ENCODE data around the gene HSPD1. TPM values are rescaled to one million over a fixed set of nuclear protein-coding genes. Genes with fewer than 3 reads are reported as not detected.
"Not testable (repeated sequence)": the region's sequence is repeated elsewhere in the genome, so short reads cannot be mapped to it uniquely, and the experiment has no call there.

Gene HSPD1
- total RNA-seq, 4 donors from 2014 or later, result 101 to 226 (median 177) TPM

DNA sequence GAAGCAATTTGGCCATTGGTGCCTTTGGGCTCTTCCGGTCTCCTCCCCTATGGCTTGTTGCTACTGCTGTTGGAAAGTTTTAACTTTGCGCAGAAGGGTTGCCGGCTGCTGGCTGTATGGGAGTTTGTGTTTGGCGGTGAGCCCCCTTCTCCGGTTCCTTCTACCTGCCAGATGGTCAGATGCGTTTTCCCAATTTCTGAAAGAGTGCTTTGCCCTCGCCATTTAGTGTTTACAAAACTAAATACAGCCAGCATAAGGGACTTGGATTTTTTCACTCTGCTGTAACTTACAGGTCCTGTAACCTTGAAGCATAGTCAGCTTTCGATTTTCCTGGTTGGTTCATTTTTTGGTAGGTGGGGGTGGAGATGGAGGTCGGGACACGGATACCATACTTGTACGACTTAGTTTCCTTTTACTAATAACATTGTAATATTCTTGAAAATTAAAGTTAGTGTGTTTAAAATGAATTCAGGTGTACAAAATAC lies 45.7 kb downstream of the HSPD1 start:
- Histone ChIP-seq H3K27ac (peak overlapping the region; percentile 98 to 100 (median 100)), H3K4me1 (peaks cover 8 to 51% (median 22%) of the 10 kb centered on the region in 3 donors), H3K9me3 (no peaks in the 10 kb centered on the region), H3K4me3 (peak overlapping the region; percentile 66 to 97 (median 92)), H3K36me3 (peaks cover 0 to under 1% (median 0%) of the 10 kb centered on the region in 3 donors), H3K27me3 (no peaks in the 10 kb centered on the region)
- DNase-seq, result peak; percentile 28
- intact Hi-C loops (cut with DNase I), result loop anchor here (5.0 kb wide), 1 partner anchor 43 kb away; the partner anchor contains the start of gene HSPD1
- TF ChIP-seq POLR2A (IDR thresholded peaks at IDR 0.05), result peak in 1 of 4 donors; percentile 13
- TF ChIP-seq, protein P1, sequence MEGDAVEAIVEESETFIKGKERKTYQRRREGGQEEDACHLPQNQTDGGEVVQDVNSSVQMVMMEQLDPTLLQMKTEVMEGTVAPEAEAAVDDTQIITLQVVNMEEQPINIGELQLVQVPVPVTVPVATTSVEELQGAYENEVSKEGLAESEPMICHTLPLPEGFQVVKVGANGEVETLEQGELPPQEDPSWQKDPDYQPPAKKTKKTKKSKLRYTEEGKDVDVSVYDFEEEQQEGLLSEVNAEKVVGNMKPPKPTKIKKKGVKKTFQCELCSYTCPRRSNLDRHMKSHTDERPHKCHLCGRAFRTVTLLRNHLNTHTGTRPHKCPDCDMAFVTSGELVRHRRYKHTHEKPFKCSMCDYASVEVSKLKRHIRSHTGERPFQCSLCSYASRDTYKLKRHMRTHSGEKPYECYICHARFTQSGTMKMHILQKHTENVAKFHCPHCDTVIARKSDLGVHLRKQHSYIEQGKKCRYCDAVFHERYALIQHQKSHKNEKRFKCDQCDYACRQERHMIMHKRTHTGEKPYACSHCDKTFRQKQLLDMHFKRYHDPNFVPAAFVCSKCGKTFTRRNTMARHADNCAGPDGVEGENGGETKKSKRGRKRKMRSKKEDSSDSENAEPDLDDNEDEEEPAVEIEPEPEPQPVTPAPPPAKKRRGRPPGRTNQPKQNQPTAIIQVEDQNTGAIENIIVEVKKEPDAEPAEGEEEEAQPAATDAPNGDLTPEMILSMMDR (IDR thresholded peaks at IDR 0.05), result no peak
- WGBS, 2 donors, result 0 to 1% methylated on average over 10 to 11 of the region's 11 CpGs

DNA sequence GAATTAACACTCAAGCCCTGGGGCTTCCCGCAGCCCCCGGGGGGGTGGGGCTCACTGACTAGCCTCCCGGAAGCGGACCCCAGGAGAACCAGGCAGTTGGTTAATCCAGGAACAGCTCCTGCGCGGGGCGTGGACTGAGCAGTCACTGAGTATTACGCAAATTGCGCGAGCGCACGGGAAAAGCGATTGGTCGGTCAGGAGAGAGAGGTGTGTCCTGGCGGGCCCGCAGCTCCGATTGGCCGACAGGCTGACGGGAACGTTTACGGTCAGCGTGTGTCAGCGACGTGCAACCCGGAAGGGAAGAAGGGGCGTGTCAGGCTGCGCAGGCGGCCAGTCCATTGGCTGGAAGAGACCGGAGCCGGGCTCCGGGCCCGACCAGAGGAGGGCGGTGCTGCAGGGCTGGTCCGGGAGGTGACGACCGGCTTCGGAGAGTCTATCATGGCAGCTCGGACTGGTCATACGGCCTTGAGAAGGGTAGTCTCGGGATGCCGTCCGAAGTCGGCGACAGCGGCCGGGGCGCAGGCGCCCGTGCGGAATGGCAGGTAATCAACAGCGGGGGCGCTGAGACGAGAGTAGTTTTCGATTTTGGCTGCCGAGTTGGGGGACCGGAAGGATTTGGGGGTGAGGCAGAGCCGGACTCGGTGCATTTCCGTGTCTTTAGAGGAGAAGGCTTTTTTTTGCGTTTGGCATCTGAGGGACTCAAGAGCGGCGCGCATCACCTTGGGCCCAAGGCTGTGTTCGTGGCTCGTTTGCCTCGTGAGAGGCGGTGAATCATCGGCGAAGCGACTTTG lies 46.3 kb downstream of the HSPD1 start, which contains the start of gene COQ10B:
TSS of gene COQ10B (plus strand) at position 430 of the 791 bp plus-strand sequence. CDS start at position 439, 9 bp downstream.
- 0% methylated on average over 9 to 35 of the region's 70 CpGs for WGBS, 2 donors
- peak in 3 of 4 donors; percentile 64 to 94 (median 75) for TF ChIP-seq POLR2A (IDR thresholded peaks at IDR 0.05)
- TF ChIP-seq, protein P1 (IDR thresholded peaks at IDR 0.05), result peak in 4 of 6 experiments; percentile 5 to 44 (median 34)
- Histone ChIP-seq H3K4me1 (peaks cover 8 to 44% (median 16%) of the 10 kb centered on the region in 3 donors), H3K36me3 (no peaks in the 10 kb centered on the region), H3K4me3 (peak within 1 kb of the TSS; percentile 66 to 97 (median 92)), H3K27ac (peak within 1 kb of the TSS; percentile 98 to 100 (median 100)), H3K27me3 (no peaks in the 10 kb centered on the region), H3K9me3 (no peaks in the 10 kb centered on the region)
- intact Hi-C loops (cut with DNase I), result loop anchor here (5.0 kb wide), 1 partner anchor 44 kb away; the partner anchor contains the start of gene HSPD1
- DNase-seq, result peak; percentile 96

DNA sequence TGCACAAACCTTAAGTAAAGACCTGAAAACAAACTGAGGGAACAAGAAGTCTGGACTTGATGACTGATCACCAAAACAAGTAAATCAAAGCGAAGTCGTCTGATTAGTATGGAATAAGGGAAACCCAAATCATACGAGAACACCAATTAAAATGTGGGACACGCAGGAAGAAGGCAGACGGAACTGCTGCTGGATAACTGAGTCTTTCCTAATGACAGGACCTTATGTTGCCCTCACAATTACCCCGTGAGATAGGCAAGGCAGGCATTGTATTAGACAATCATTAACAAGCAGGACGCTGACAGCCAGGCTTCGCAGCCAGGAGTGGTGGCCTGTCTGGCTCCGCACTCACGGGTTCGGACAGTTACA lies 46.9 kb downstream of the HSPD1 start:
- TF ChIP-seq, protein P1 (IDR thresholded peaks at IDR 0.05), result no peak
- no peak for TF ChIP-seq POLR2A (IDR thresholded peaks at IDR 0.05)
- no peaks in the 10 kb centered on the region for H3K36me3 ChIP-seq
- H3K4me1 ChIP-seq, result peaks cover 8 to 39% (median 13%) of the 10 kb centered on the region in 3 donors
- DNase-seq, result no peak
- peak overlapping the region; percentile 66 to 97 (median 92) for H3K4me3 ChIP-seq
- H3K27me3 ChIP-seq, result no peaks in the 10 kb centered on the region
- H3K9me3 ChIP-seq, result no peaks in the 10 kb centered on the region
- 2 to 4% methylated on average over 7 to 10 of the region's 11 CpGs for WGBS, 2 donors
- peak overlapping the region; percentile 98 to 100 (median 100) for H3K27ac ChIP-seq
- intact Hi-C loops (cut with DNase I), result loop anchor here (5.0 kb wide), 1 partner anchor 45 kb away; the partner anchor contains the start of gene HSPD1

DNA sequence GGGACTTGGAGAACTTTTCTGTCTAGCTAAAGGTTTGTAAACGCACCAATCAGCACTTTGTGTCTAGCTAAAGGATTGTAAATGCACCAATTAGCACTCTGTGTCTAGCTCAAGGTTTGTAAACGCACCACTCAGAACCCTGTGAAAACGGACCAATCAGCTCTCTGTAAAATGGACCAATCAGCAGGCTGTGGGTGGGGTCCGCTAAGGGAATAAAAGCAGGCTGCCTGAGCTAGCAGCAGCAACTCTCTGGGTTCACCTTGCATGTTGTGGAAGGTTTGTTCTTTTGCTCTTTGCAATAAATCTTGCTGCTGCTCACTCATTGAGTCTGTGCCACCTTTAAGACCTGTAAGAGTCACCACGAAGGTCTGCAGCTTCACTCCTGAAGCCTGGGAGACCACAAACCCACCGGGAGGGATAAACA lies 48.7 kb downstream of the HSPD1 start:
- intact Hi-C loops (cut with DNase I), result loop anchor here (5.0 kb wide), 1 partner anchor 46 kb away; the partner anchor contains the start of gene HSPD1
- peaks cover 8 to 24% (median 13%) of the 10 kb centered on the region in 3 donors for H3K4me1 ChIP-seq
- not testable (repeated sequence) for H3K27me3 ChIP-seq, H3K36me3 ChIP-seq, DNase-seq, H3K9me3 ChIP-seq, H3K27ac ChIP-seq, H3K4me3 ChIP-seq
- 67 to 90% methylated on average over 2 to 3 of the region's 6 CpGs for WGBS, 2 donors

- intact Hi-C loops (cut with DNase I), result loop anchor here (5.0 kb wide), 1 partner anchor 47 kb away; the partner anchor contains the start of gene HSPD1
- no peaks in the 10 kb centered on the region for H3K36me3 ChIP-seq
- H3K27me3 ChIP-seq, result no peaks in the 10 kb centered on the region
- no peak for DNase-seq
- 94% methylated on average over 3 of the region's 25 CpGs; no CpG with 5 or more reads in 1 of the 2 donors for WGBS, 2 donors
- no peak overlapping the region for H3K4me3 ChIP-seq
- H3K9me3 ChIP-seq, result no peaks in the 10 kb centered on the region
- no peak overlapping the region for H3K27ac ChIP-seq
- TF ChIP-seq, protein P1 (IDR thresholded peaks at IDR 0.05), result no peak
- TF ChIP-seq POLR2A (IDR thresholded peaks at IDR 0.05), result no peak
- H3K4me1 ChIP-seq, result peaks cover 8 to 20% (median 13%) of the 10 kb centered on the region in 3 donors
Observed at GRCh38 chr2:197450465-197450864, 49.2 kb downstream of the HSPD1 start.
